NCI-H69 (cell line): ENCODE measurements around the gene NOS1AP.
"Not testable (repeated sequence)": the region's sequence is repeated elsewhere in the genome, so short reads cannot be mapped to it uniquely, and the experiment has no call there.

Experiments
- DNase-seq: peaks from one replicate; lab custom pipeline; 2025; lab: John Stamatoyannopoulos, UW

Gene NOS1AP

DNA sequence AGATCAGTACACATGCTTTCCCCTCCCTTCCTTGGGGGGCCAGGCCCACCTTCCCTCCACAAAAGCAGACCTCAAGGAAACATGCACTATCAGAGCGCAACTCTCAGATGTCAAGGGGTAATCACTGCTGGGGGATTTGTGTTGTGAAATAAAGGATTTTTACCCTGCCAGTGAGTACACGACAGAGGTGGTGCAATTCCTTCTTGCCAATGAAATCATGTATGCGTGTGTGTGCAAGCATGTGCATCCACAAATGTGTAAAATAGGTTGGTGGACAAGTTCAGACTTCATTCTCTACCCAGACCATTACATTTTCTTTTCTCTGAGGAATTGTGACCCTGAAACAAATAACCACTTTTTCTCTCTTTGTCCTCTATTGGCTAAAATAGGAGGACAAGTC lies 9.8 kb upstream of the NOS1AP start:
- no peak for DNase-seq

DNA sequence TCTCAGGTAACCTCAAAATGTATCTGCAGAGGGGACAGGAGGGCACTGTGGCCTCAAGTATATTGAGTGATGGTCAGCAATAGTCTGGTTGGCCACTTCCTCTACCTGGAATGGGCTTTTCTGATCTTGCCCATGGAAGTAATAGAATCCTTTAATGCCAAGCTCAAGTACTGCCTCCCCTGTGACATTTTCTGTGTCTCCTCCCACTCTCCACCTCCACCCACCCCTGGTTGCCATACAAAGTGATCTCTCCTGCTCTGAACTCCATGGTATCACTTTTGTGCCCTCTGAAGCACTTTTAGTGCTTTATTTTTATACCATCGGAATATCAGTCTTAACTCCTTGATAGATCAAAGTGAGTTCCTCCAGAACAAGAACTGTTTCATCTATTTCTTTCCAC lies 9.2 kb upstream of the NOS1AP start:
- DNase-seq, result no peak

DNA sequence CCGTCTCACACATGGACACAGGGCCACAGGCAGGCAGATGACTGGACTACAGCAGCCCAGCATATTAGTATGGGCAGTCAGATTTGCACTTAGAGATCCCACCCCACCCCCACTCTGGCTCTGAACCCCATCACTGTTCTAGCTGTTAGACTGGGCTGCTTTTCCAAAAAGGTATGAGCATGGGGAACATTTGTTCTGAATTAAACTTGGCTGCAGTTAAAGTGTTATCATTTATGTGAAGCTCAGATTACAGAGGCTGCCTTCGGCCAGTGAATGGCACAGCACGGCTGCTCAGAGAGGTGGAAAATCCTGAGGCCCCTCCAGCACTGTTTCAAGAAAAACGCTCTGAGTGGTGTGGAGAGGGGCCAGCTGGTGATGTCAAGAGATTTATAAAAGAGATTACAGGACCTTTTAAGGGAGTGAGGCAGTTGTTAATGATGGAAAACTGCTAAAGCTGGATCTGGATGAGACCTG lies 6.9 kb upstream of the NOS1AP start:
- peak; percentile 85 for DNase-seq

GRCh38 chr1:162065016-162065415 lies 4.5 kb upstream of the NOS1AP start:
- DNase-seq, result peak; percentile 19

DNA sequence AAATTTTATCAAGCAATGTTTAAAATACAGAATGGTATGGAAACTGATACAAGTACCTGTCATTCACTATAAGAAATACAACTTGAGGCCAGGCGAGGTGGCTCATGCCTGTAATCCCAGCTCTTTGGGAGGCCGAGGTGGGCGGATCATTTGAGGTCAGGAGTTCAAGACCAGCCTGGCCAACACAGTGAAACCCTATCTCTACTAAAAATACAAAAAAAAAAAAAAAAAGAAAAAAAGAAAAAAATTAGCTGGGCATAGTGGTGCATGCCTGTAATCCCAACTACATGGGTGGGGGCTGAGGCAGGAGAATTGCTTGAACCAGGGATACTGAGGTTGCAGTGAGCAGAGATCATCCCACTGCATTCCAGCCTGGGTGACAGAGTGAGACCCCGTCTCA lies 2.7 kb upstream of the NOS1AP start:
- not testable (repeated sequence) for DNase-seq

DNA sequence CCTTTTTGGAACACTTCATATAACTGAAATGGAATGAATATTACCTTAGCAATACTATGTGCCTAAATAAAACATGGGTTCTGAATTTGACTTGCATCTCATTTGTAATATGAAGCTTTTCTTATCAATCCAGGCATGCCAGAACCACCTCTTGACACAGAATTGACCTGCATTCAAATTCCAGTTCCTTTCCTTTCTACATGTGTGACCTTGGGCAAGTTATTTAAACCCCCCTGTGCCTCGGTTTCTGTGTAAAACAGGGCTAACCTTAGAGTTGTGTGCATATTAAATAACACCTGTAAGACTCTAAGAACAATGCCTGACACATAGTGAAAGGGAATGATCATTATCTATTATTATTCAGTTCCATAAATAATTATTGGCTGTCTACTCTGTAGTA lies 2.0 kb upstream of the NOS1AP start:
- DNase-seq, result peak; percentile 8

DNA sequence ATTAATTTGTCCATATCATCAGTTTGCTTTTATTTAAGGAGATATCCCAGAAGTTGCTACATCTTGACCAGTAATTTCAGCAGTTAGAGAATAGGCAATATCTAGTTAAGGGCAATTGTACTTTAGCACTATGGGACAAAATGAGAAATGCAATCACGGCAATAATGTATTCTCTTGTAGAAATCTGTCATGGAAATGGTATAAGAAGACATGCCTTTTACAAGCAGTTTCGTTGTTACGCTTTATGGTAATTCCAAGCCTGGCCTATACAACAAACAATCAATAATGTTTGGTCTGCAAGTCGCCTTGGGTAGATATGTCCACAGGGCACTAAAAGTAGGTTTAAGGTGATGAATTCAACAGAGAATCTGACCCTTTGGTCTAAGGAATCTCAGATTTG lies 1.2 kb upstream of the NOS1AP start:
- DNase-seq, result no peak

DNA sequence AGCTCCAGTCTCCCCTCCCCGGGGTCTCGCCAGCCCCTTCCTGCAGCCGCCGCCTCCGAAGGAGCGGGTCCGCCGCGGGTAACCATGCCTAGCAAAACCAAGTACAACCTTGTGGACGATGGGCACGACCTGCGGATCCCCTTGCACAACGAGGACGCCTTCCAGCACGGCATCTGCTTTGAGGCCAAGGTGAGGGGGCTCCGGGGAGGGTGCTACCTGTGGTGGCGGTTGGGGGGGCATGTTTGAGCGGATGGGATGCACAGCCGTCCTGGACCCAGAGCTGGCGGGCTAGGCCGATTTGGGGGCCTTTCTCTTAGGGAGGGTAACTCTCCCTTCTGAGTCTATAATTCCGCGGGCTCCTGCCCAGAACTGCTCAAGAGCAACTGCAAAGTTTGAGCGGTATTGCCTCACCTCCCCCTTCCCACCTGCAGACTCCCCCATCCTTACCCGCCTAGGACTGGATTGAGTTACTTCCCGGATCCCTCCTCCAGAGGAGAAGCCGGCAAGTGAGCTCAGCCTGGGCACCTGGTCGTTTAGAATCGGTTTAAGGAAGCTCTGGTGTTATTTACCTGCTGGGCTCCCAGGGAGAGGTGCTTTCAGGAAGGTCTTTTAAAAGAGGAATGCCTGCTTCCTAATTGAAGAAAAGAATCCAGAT lies 730 bp downstream of the NOS1AP start:
- DNase-seq, result peak; percentile 85

DNA sequence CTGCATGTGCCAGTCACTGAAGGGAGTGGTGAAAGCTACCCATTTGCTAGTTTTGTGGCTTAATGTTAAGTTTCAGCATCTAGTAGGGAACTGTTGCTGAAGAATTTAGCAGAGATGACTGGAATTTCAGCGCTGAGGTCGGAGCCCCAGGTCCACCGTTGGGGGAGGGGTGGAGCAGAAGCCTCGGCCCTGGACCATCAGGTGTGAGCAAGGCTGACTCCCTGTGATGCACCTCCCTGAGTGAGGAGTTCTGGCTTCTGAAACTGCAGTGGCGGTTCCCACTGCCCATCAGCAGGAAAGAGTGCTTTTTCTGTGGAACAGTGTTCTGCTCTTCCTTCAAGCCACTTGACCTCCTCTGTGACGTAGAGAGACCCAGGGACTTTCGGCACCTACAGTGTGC lies 1.3 kb downstream of the NOS1AP start:
- DNase-seq, result peak; percentile 59

DNA sequence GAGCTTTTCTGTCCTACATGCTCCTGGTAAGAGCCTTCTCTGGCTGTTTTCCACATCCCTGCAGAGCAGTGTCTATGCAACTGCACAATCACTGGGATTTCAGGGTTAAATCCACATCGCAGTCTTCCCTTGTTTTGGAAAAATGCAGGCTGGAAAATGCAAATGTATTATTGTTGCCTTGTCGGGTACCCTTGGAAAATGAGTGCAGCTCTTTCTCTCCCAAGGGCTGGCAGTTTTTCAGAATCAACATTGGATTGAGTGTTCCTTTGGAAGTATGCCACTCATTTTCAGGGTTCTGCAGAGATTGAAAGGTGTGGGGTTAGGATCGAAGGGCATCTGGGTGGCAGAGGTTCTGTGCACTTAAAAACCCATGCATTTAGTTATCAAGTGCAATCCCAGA lies 3.2 kb downstream of the NOS1AP start:
- DNase-seq, result peak; percentile 20

- peak; percentile 52 for DNase-seq
Observed at GRCh38 chr1:162074276-162075005, 5.0 kb downstream of the NOS1AP start.

DNA sequence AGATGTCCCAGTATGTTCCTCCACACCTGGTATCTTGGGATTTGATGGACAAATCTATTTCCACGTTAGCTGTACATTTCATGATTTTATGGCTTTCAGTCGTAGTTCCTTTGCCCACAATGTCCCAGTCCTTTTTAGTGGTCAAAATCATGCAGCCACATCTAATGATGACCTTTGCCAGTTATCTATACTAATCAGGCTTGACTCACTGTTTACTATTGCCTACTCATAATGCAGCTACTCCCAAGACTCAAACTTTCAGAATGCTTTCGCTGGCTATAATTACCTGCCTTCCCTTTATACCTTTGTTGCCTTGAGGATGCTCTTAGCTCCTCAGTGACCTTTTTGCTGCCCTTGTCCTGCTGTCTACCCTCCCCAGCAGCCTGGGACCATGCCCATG lies 6.4 kb downstream of the NOS1AP start:
- no peak for DNase-seq

DNA sequence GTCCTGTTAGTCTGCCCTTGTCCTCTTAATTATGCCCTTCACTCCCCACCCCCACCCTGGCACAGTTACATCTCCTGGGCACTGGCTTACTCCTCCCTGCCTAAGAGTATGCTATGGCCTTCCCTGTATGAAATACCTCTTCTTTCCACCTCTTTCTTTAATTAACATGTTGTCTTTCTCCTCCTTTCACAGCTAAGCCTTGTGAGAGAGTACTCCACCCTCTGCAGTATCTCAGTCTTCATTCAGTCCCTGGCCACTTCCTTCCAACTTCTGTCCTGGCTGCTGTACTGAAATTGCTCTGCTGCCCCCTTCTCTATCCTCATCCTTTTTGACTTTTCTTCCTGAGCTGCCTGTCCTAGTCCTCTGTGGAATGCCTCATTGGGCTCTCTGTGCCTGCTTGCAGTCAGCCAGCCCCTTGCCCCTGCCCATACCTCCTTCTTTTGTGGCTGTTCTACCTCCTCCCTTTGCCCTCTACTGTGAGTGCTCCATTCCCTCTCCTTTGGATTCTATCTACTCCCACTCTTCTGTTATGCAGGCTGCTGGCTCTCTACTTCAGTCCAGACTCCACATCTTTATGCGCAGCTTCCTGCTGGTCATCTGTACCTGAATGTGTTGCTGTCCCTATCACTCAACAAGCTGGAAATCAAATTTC lies 8.3 kb downstream of the NOS1AP start:
- no peak for DNase-seq

DNA sequence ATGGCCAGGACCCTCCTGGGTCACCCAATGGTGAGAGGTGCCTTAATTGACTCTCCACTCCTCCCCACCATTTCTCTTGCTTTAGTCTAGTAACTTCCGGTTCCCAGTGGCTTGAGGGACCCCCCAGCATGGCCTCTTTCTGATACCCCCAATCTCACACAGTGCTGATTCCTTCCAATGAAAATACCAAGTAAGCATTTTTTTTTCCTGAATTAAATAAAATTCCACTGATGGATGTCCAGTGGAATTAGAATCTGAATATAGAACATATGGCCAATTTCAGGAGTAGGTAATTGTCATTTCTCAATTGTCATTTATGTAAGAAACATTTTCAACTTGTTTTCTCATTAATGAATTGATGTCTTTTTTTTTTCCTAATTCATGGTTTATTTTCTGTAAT lies 9.5 kb downstream of the NOS1AP start:
- no peak for DNase-seq

GRCh38 chr1:162080472-162081015 lies 11.1 kb downstream of the NOS1AP start:
- peak; percentile 88 for DNase-seq

GRCh38 chr1:162081316-162081715 lies 11.8 kb downstream of the NOS1AP start:
- peak; percentile 45 for DNase-seq

DNA sequence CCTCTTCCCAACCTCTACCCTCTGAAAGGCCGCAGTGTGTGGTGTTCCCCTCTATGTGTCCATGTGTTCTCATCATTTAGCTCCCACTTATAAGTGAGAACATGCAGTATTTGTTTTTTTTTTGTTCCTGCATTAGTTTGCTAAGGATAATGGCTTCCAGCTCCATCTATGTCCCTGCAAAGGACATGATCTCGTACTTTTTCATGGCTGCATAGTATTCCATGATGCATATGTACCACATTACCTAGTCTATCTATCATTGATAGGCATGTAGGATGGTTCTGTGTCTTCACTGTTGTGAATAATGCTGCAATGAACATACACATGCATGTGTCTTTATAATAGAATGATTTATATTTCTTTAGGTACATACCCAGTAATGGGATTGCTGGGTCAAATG lies 12.6 kb downstream of the NOS1AP start:
- DNase-seq, result not testable (repeated sequence)

GRCh38 chr1:162083273-162083672 lies 13.8 kb downstream of the NOS1AP start:
- no peak for DNase-seq

GRCh38 chr1:162085991-162086390 lies 16.5 kb downstream of the NOS1AP start:
- no peak for DNase-seq

DNA sequence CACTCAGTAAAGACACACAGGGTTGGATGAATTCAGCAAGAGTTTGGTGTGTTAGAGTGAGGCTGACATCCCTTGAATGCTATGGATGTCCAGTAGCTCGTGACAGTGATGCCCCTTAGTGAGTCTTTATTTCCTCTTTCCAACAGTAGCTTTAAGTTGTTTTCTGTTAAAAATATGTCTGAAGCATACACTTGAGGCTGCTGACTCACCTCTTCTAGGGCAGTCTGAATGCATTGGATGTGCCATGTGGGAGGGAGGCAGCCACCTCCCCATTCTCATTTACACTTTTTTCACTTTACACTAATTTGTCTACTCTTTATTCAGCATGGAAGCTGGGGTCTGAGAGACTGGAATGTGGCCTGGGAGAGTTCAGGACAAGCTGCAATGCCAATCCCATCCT lies 17.6 kb downstream of the NOS1AP start:
- DNase-seq, result no peak

GRCh38 chr1:162087574-162087973 lies 18.1 kb downstream of the NOS1AP start:
- DNase-seq, result peak; percentile 40

GRCh38 chr1:162088281-162088969 lies 18.9 kb downstream of the NOS1AP start:
- peak; percentile 43 for DNase-seq
